Measurements from ENCODE around the gene EXOC6B. TPM values are rescaled to one million over a fixed set of nuclear protein-coding genes. Genes with fewer than 3 reads are reported as not detected.

Gene EXOC6B
- total RNA-seq, 1 experiment from 2014 or later: 34.3 TPM

- no peak for TF ChIP-seq CTCF (conservative IDR thresholded peaks at IDR 0.05)
- no peak for TF ChIP-seq EZH2 (IDR thresholded peaks at IDR 0.05; ENCODE audit: low read depth)
Measured at GRCh38 chr2:72843301-72843700, 17.5 kb upstream of the EXOC6B start.

GRCh38 chr2:72841462-72842125 is 15.8 kb upstream of the EXOC6B start:
- Histone ChIP-seq H2AFZ (no peak overlapping the region), H3K9me2 (ENCODE audit: insufficient read depth) (no peaks in the 10 kb centered on the region), H3K4me3 (no peak overlapping the region), H3K27ac (no peak overlapping the region), H3K9me3 (ENCODE audit: insufficient read depth, low read depth) (no peaks in the 10 kb centered on the region), H3K4me2 (no peak overlapping the region), H4K20me1 (ENCODE audit: insufficient read depth) (no peaks in the 10 kb centered on the region), H3K36me3 (ENCODE audit: low read depth) (no peaks in the 10 kb centered on the region), H3K79me2 (ENCODE audit: low read depth) (no peaks in the 10 kb centered on the region), H3K4me1 (replicated peaks; ENCODE audit: insufficient read depth) (no peaks in the 10 kb centered on the region), H3K27me3 (ENCODE audit: insufficient read depth, low read depth) (no peaks in the 10 kb centered on the region), H3F3A (ENCODE audit: insufficient read depth, low read depth) (no peaks in the 10 kb centered on the region)
- DNase-seq: no peak
- ChIA-PET CTCF (no interaction called here), POLR2A (ENCODE audit: unreplicated experiment) (no interaction called here)
- no TSS peak for BruUV-seq (replicated peaks)
- intact Hi-C loops (cut with micrococcal nuclease; ENCODE audit: unreplicated experiment): no loop called here
- no peak for TF ChIP-seq EZH2 (IDR thresholded peaks at IDR 0.05; ENCODE audit: low read depth)
- no peak for TF ChIP-seq CTCF (conservative IDR thresholded peaks at IDR 0.05)

More at GRCh38 chr2:72843301-72843700, 17.5 kb upstream of the EXOC6B start:
- no peaks in the 10 kb centered on the region for H3F3A ChIP-seq (ENCODE audit: insufficient read depth, low read depth)
- ChIA-PET CTCF (no interaction called here), POLR2A (ENCODE audit: unreplicated experiment) (no interaction called here)
- H3K36me3 ChIP-seq (ENCODE audit: low read depth): no peaks in the 10 kb centered on the region
- DNase-seq: no peak
- H3K27ac ChIP-seq: no peak overlapping the region
- no peaks in the 10 kb centered on the region for H4K20me1 ChIP-seq (ENCODE audit: insufficient read depth)
- H3K4me1 ChIP-seq (replicated peaks; ENCODE audit: insufficient read depth): no peaks in the 10 kb centered on the region
- H3K9me2 ChIP-seq (ENCODE audit: insufficient read depth): no peaks in the 10 kb centered on the region
- H3K4me3 ChIP-seq: no peak overlapping the region
- H2AFZ ChIP-seq: no peak overlapping the region
- H3K79me2 ChIP-seq (ENCODE audit: low read depth): no peaks in the 10 kb centered on the region
- intact Hi-C loops (cut with micrococcal nuclease; ENCODE audit: unreplicated experiment): no loop called here
- no TSS peak for BruUV-seq (replicated peaks)
- H3K9me3 ChIP-seq (ENCODE audit: insufficient read depth, low read depth): no peaks in the 10 kb centered on the region
- no peak overlapping the region for H3K4me2 ChIP-seq
- H3K27me3 ChIP-seq (ENCODE audit: insufficient read depth, low read depth): 0 out of 2 replicates have a peak, but pooled peaks cover 1% of the 10 kb centered on the region

GRCh38 chr2:72840066-72840465 is 14.2 kb upstream of the EXOC6B start:
- intact Hi-C loops (cut with micrococcal nuclease; ENCODE audit: unreplicated experiment): no loop called here
- H3K4me2 ChIP-seq: no peak overlapping the region
- no peak overlapping the region for H3K27ac ChIP-seq
- ChIA-PET POLR2A (ENCODE audit: unreplicated experiment) (interaction anchor here (0.6 kb wide), 1 partner anchor 1288 kb away, joined by 6 read pairs; no protein-coding TSS in a partner anchor), CTCF (no interaction called here)
- no peaks in the 10 kb centered on the region for H3K36me3 ChIP-seq (ENCODE audit: low read depth)
- no peak for TF ChIP-seq CTCF (conservative IDR thresholded peaks at IDR 0.05)
- TF ChIP-seq EZH2 (IDR thresholded peaks at IDR 0.05; ENCODE audit: low read depth): no peak
- no peak overlapping the region for H3K4me3 ChIP-seq
- no peaks in the 10 kb centered on the region for H3F3A ChIP-seq (ENCODE audit: insufficient read depth, low read depth)
- DNase-seq: no peak
- H3K27me3 ChIP-seq (ENCODE audit: insufficient read depth, low read depth): no peaks in the 10 kb centered on the region
- no TSS peak for BruUV-seq (replicated peaks)
- H3K9me3 ChIP-seq (ENCODE audit: insufficient read depth, low read depth): no peaks in the 10 kb centered on the region
- H3K79me2 ChIP-seq (ENCODE audit: low read depth): no peaks in the 10 kb centered on the region
- H4K20me1 ChIP-seq (ENCODE audit: insufficient read depth): no peaks in the 10 kb centered on the region
- H2AFZ ChIP-seq: no peak overlapping the region
- no peaks in the 10 kb centered on the region for H3K9me2 ChIP-seq (ENCODE audit: insufficient read depth)
- H3K4me1 ChIP-seq (replicated peaks; ENCODE audit: insufficient read depth): no peaks in the 10 kb centered on the region
